ENCODE measurements around the gene TSEN34.
"Not testable (repeated sequence)": the region's sequence is repeated elsewhere in the genome, so short reads cannot be mapped to it uniquely, and the experiment has no call there.

Gene TSEN34

GRCh38 chr19:54209811-54210494 lies 18.8 kb downstream of the TSEN34 start:
- DNase-seq = peak; percentile 64 to 67

- no peak for DNase-seq
These were observed 20.1 kb downstream of the TSEN34 start for GRCh38 chr19:54211235-54211634.

GRCh38 chr19:54214217-54214616 lies 23.1 kb downstream of the TSEN34 start:
- DNase-seq = not testable (repeated sequence)

GRCh38 chr19:54214734-54215133 lies 23.6 kb downstream of the TSEN34 start:
- not testable (repeated sequence) for DNase-seq

DNA sequence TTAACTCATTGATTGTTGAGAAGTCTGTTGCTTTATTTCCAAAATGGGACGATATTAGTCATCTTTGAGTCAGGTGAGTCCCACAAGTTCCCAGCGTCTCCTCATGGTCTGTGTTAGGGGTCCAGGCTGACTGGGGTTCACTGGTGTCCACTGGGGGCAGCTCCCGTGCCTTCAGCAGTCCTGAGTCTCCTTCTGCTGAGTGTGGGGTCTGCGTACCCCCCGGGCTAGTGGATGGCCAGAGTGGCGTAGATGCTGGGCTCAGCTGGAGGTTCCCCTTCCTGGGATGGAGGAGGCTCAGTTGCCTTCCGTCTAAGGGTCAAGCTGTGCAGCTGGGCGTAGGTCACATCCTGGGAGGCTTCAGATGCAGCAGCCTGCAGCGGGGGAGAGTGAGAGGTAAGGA lies 25.8 kb downstream of the TSEN34 start:
- no peak for DNase-seq

DNA sequence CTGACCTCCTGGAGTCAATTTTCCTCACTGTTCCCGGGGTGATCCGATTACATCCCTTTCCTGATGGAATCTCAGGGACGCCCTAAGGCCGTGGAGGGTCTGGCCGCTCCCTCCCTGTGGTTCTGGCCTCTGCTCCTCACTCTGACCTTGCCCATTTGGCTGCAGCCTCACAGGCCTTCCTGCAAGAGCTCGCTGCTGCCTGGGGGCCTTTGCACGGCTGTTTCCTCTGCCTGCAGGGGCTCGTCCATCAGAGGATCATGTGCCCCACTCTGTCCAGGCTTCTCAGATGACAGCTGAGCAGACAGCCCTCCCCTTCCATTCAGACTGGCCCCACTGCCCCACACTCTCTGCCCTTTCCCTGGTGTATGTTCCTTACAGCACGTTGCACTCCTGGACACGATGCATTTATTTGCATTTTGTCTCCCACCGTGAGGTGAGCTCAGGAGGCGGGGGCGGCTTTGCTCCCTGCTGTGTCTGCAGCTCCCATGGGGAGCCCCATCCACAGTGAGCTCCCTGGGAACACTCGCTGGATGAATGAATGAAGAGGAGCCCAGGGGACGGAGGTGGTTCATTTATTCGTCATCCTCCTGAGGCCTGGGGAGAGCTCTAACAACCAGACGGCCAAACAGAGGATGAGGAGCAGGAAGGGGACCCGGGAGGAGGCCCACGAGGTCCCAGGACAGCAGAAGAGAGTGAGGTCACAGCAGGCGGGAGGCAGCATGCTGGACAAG lies 26.6 kb downstream of the TSEN34 start:
- DNase-seq = not testable (repeated sequence)

GRCh38 chr19:54218259-54218658 lies 27.2 kb downstream of the TSEN34 start:
- DNase-seq = no peak

DNA sequence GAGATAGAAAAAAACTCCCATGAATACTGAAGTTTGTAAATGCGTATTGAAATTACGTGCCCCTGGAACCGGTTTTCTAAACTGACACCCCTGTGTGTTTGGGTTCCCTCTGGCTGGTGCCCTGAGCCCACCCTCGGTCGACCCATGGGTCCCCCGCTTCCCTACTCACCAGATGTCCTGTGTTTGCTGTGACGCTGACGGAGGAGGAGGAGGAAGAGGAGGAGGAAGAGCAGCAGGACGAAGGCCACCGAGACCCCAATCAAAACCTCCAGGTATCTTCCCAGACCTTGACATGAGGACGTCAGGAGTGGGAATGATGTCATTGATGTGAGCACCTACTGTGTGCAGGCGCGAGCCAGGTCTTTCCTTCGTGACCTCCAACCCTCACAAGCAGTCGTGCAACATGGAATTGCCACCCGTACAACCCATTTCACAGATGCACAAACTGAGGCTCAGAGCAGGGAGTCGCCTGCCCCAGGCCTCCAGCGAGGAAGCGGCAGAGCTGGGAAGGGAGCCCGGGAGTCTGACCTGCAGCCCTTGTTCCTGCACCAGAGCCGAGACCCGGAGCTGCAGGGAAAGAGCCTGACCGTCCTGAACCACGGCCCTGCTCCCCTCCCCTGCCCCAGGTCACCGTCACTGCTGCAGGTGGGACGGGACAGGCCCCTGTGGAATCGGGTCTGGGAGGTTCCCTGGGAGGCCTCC lies 28.0 kb downstream of the TSEN34 start:
- no peak for DNase-seq

DNA sequence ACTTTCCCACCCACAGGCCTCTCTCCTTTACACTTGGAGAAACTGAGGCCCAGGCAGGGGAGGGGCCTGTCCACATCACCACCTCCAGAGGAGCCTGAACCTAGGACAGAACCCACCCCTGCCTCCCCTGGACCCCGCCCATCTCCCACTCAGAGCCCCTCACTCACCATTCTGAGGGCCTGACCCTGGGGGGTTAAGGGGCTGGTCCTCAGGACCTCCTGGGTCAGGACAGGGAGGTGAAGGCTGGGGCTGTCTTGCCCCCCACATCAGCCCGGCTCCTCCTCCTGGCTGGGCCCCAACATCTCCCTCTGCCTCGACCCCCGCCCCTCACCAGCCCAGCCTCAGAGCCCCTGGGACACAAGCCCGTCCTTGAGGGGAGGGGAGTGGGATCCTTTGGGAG lies 28.6 kb downstream of the TSEN34 start:
- DNase-seq = not testable (repeated sequence)

GRCh38 chr19:54221947-54222346 lies 30.8 kb downstream of the TSEN34 start:
- not testable (repeated sequence) for DNase-seq

DNA sequence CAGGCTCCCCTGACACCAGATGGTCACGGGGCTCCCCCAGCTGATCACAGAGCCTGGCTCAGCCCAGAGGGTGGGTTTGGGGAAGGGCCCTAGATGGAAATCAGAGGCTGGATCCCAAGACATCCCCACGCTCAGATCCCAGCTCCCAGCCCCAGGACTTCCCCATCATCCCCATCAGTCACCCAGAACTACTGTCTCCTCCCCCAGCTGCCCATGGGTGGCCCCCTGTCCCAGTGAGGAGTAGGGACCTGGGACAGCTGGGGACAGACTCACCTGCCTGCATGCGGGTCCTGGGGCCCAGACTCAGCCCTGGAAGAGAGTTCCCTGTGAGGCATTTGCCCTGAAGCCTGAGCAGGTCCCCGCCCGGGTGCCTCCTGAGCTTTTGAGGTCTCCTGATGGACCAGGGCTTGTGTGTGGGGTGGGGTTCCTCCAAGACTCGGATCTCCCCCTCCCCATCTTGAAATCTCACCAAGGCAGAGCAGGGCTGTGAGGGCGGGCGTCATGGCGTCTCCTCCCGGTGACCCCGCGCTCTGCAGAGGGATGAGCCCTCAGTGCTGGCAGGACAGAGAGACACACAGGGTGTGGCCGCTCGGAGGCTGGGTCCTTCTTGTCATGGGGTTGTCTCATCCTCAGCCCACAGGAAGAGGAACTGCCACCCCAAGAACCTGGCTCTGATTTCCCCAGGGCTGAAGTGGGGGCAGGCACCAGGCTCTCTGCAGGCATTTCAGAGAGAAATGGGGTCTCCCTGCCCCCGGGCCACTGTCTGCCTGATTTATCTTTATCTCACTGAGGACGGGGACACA lies 31.6 kb downstream of the TSEN34 start, which contains the start of gene LILRB3:
Gene LILRB3, minus strand, starts transcription at position 534 of the 803 bp plus-strand sequence. Its CDS starts 31 bp downstream, at position 503.
- DNase-seq = not testable (repeated sequence)

GRCh38 chr19:54223277-54223936 lies 32.3 kb downstream of the TSEN34 start:
- not testable (repeated sequence) for DNase-seq

DNA sequence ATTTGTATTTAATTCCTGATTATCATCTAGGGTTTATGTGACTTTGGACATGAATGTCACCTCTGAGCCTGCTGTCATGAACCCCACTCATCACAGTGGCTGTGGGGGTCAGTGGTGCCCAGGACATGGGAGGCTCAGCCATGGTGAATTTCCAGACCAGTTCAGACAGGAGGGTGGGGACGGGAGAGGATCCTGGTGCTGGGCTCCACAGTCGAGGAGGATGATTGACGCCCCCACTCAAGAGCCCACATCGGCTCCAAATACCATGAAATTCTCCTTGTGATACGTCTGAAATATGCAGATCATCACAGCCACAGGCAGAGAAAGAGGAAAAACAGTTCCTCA lies 32.8 kb downstream of the TSEN34 start:
- DNase-seq = not testable (repeated sequence)

- not testable (repeated sequence) for DNase-seq
These were observed 33.5 kb downstream of the TSEN34 start for GRCh38 chr19:54224619-54225018.

GRCh38 chr19:54229146-54229545 lies 38.0 kb downstream of the TSEN34 start:
- no peak for DNase-seq

- DNase-seq = no peak
These were observed 38.9 kb downstream of the TSEN34 start for GRCh38 chr19:54230031-54230430.

DNA sequence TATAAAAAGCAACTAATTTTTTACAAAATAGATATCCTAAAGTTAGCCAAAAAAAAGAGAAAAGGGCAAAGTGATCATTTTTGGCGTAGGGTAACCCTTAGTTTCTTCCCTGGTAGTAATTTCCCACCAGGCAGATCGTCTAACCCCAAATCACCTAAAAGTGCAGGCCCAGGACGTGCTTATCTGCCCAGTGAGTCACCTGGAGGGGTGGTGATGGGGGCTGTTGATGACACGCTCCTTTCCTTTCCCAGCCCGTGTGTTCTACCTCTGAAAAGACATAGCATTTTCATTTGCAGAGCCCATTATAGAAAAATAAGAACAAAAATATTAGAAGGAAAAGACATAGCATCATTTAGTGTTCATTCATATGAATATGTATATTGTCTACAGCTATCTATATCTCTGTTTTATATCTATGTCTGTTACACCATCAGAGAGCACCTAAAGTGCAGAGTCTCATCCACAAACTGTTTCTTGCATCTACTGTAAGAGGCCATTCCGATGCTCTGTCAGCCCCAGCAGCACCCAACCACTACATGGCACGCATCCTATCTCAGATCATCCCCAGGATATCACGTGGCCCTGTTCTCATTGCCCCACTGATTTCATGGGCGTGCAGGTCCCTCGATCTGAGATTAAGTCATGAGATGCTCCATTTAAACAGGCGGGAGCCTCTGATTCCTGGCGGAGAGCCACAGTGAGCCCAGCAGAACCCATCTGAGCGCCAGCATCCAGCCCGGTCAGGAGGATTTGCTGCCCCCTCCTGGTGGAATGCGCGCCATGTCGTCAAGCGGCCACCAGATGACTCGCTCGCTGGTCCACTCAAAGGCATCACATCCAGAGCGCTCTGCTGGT lies 40.2 kb downstream of the TSEN34 start:
- peak; percentile 75 to 81 for DNase-seq

- no peak for DNase-seq
These were observed 42.8 kb downstream of the TSEN34 start for GRCh38 chr19:54233941-54234340.

DNA sequence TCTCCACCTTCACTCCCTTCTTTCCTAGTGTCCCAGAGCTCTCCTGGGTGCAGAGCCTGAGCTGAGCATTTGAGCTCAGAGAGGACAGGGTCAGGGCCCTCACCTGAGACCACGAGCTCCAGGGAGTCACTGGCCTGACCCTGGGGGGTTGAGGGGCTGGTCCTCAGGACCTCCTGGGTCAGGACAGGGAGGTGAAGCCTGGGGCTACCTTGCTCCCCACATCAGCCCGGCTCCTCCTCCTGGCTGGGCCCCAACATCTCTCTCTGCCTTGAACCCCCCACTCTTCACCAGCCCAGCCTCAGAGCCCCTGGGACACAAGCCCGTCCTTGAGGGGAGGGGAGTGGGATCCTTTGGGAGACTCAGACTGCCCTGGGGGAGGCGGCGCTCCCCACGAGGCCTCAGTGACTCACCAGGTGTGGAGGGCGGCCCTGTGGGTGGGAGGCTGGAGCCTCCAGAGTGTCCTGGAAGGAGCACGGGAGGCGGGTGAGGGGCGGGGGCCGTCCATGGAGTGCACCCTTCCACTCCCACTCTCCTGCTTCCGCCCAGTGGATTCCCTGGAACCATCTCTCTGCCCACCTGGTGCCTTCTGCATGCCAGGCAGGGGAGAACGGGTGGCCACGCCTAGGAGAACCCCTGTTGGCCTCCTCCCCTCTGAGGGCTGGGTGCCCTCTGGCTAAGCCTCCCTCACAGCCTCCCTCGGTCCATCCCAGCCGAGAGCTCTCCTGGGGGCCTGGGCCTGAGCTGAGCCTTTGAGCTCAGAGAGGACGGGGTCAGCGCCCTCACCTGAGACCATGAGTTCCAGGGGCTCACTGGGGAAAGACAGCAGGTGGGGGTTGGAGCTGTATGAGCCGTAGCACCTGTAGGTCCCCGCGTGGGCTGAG lies 48.6 kb downstream of the TSEN34 start:
- not testable (repeated sequence) for DNase-seq
